ENCODE data around the gene MATK. TPM values are rescaled to one million over a fixed set of nuclear protein-coding genes. Genes with fewer than 3 reads are reported as not detected.
A peak's percentile ranks its signal among the peaks of the same experiment; 100 is the strongest.

Gene MATK
- total and polyA plus RNA-seq, 12 donors, result 0.14 to 4.9 (median 0.49) TPM

DNA sequence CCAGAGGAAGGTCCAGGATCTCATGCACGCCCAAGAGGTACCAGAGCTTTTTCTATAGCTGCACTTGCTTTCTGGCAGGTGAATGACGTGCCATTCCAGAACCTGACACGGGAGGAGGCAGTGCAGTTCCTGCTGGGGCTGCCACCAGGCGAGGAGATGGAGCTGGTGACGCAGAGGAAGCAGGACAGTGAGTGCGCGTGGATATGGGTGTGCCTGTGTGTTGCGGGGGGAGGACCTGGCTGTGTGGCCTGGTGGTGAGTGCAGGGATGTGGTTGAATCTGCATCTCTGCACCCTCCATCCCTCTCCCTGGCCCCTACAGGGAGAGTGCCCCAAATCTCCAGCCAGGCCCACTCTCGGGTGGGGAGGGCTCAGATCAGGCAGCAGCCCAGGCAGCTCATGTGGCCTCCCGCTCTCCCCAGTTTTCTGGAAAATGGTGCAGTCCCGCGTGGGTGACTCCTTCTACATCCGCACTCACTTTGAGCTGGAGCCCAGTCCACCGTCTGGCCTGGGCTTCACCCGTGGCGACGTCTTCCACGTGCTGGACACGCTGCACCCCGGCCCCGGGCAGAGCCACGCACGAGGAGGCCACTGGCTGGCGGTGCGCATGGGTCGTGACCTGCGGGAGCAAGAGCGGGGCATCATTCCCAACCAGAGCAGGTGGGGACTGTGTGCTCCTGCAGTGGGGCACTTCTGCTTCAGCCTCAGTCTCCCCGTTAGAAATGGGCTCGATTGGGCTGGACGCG is 47.5 kb downstream of the MATK start:
- intact Hi-C loops (cut with DNase I), result no loop called here
- 84 to 85% methylated on average over 32 of the region's 32 CpGs for WGBS, 2 donors
- no peak overlapping the region for H3K4me3 ChIP-seq
- TF ChIP-seq, protein P1, sequence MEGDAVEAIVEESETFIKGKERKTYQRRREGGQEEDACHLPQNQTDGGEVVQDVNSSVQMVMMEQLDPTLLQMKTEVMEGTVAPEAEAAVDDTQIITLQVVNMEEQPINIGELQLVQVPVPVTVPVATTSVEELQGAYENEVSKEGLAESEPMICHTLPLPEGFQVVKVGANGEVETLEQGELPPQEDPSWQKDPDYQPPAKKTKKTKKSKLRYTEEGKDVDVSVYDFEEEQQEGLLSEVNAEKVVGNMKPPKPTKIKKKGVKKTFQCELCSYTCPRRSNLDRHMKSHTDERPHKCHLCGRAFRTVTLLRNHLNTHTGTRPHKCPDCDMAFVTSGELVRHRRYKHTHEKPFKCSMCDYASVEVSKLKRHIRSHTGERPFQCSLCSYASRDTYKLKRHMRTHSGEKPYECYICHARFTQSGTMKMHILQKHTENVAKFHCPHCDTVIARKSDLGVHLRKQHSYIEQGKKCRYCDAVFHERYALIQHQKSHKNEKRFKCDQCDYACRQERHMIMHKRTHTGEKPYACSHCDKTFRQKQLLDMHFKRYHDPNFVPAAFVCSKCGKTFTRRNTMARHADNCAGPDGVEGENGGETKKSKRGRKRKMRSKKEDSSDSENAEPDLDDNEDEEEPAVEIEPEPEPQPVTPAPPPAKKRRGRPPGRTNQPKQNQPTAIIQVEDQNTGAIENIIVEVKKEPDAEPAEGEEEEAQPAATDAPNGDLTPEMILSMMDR (IDR thresholded peaks at IDR 0.05), result no peak
- peaks cover 0 to 18% (median 0%) of the 10 kb centered on the region in 7 donors for H3K27me3 ChIP-seq
- no peaks in the 10 kb centered on the region for H3K4me1 ChIP-seq
- ATAC-seq (no peak), DNase-seq (no peak)
- no peaks in the 10 kb centered on the region for H3K9me3 ChIP-seq
- H3K36me3 ChIP-seq, result no peaks in the 10 kb centered on the region
- no peak overlapping the region for H3K27ac ChIP-seq

DNA sequence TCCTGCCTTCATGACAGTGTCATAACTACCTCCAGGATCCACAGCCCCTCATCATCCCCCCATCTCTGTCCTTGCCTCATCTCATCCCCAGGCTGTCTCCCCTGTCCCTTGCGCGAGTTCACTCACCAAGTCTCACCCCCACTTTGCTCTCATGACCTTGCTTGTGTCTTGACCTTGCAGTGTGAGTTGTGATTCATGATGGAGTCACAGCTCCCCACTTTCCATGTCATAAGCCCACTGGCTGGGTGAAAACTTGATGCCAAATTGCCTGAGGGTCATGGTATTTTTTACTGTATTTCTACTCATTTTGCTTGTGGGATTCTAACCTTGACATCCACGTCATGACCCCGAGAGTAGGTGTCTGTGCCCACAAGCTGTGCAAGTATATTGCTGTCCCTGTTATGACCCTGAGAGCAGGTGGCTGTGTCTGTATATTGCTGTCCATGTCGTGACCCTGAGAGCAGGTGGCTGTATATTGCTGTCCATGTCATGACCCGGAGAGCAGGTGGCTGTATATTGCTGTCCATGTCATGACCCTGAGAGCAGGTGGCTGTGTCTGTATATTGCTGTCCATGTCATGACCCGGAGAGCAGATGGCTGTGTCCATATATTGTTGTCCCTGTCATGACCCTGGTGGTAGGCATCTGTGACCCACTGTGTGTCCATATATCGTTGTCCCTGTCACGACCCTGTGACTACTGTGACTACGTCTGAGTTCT is 48.5 kb downstream of the MATK start:
- H3K27ac ChIP-seq, result no peak overlapping the region
- no peaks in the 10 kb centered on the region for H3K4me1 ChIP-seq
- no peak for DNase-seq
- TF ChIP-seq, protein P1 (IDR thresholded peaks at IDR 0.05), result no peak
- H3K36me3 ChIP-seq, result no peaks in the 10 kb centered on the region
- intact Hi-C loops (cut with DNase I), result no loop called here
- H3K4me3 ChIP-seq, result no peak overlapping the region
- H3K27me3 ChIP-seq, result peaks cover 0 to 20% (median 0%) of the 10 kb centered on the region in 7 donors
- ATAC-seq, result no peak
- 83 to 87% methylated on average over 10 of the region's 10 CpGs for WGBS, 2 donors
- no peaks in the 10 kb centered on the region for H3K9me3 ChIP-seq

DNA sequence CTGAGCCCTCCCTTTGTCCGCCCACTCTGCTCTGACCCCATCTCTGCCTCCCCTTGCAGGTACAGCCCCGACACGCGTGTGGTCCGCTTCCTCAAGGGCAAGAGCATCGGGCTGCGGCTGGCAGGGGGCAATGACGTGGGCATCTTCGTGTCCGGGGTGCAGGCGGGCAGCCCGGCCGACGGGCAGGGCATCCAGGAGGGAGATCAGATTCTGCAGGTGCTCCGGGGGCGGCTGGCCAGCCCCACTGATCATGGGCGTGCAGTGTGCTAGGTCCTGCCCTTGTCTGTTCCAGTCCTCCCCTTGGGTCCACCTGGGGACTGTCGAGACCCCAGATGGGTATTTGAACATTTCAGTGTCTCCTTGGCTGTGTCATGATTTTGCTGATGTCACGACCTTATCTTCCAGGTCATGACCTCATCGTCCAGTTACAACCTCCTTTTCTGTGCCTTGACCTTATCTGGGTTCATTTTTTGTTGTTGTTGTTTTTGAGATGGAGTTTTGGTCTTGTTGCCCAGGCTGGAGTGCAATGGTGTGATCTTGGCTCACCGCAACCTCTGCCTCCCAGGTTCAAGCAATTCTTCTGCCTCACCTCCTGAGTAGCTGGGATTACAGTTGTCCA is 50.0 kb downstream of the MATK start:
- H3K4me1 ChIP-seq, result no peaks in the 10 kb centered on the region
- DNase-seq (no peak), ATAC-seq (peak in 1 of 8 donors; percentile 15)
- TF ChIP-seq, protein P1 (IDR thresholded peaks at IDR 0.05), result no peak
- peaks cover 0 to 20% (median 0%) of the 10 kb centered on the region in 7 donors for H3K27me3 ChIP-seq
- H3K4me3 ChIP-seq, result no peak overlapping the region
- no peaks in the 10 kb centered on the region for H3K9me3 ChIP-seq
- no peaks in the 10 kb centered on the region for H3K36me3 ChIP-seq
- H3K27ac ChIP-seq, result no peak overlapping the region
- intact Hi-C loops (cut with DNase I), result no loop called here
- 77 to 78% methylated on average over 21 of the region's 21 CpGs for WGBS, 2 donors

DNA sequence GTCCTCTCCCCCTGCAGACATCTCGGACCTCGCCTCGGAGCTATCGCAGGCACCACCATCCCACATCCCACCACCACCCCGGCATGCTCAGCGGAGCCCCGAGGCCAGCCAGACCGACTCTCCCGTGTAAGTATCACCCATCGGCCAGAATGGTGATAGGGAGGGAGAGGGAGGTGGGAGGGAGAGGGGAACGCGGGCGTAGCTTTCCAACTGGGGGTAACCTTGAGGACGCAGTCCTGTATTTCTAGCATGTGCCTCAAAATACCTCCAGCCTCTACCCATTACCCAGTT is 51.9 kb downstream of the MATK start:
- no peak overlapping the region for H3K27ac ChIP-seq
- no peak overlapping the region for H3K4me3 ChIP-seq
- DNase-seq (no peak), ATAC-seq (no peak)
- H3K36me3 ChIP-seq, result no peaks in the 10 kb centered on the region
- H3K4me1 ChIP-seq, result no peaks in the 10 kb centered on the region
- peaks cover 0 to 7% (median 0%) of the 10 kb centered on the region in 11 donors for H3K9me3 ChIP-seq
- peaks cover 0 to 20% (median 0%) of the 10 kb centered on the region in 7 donors for H3K27me3 ChIP-seq
- TF ChIP-seq, protein P1 (IDR thresholded peaks at IDR 0.05), result no peak
- intact Hi-C loops (cut with DNase I), result no loop called here
- 84 to 89% methylated on average over 14 of the region's 14 CpGs for WGBS, 2 donors
